Nephron (organoid): ENCODE data around the gene MRPS33.

ENCODE experiments used
- H3K27ac Mint-ChIP-seq, 3 experiments: 2 replicates each; pipeline ENCODE4 v1.8.0; 2020; ENCODE audit warnings: mixed read lengths in 3 of 3, mild to moderate bottlenecking in 2 of 3, moderate library complexity in 1 of 3
- H3K27me3 Mint-ChIP-seq: 2 replicates; pipeline ENCODE4 v1.8.0; 2021; ENCODE audit warnings: low read depth, mild to moderate bottlenecking, moderate library complexity, mixed read lengths
- H3K36me3 Mint-ChIP-seq: 2 replicates; pipeline ENCODE4 v1.8.0; 2020; ENCODE audit warnings: low read depth, mixed read lengths
- H3K4me1 Mint-ChIP-seq: 2 replicates; pipeline ENCODE4 v1.8.0; 2020; ENCODE audit warnings: mixed read lengths
- H3K4me3 Mint-ChIP-seq, 3 experiments: 2 replicates each; pipeline ENCODE4 v1.8.0; 2020; ENCODE audit warnings: mild to moderate bottlenecking in 3 of 3, mixed read lengths in 3 of 3, moderate library complexity in 2 of 3
- H3K9me3 Mint-ChIP-seq: 2 replicates; pipeline ENCODE4 v1.8.0; 2020; ENCODE audit warnings: mixed read lengths
- CTCF ChIP-seq, 3 experiments: fragments of 200-600 bp; sonication (generic); IDR thresholded peaks; one replicate each; pipeline ENCODE4 v1.5.0; 2021; ENCODE audit warnings: antibody characterized with exemption in 3 of 3; ENCODE audit not compliant: unreplicated experiment in 3 of 3

The MRPS33 gene

GRCh38 chr7:141028767-141029166 is 14.0 kb upstream of the MRPS33 start:
- H3K27ac Mint-ChIP-seq, result no peak overlapping the region

GRCh38 chr7:141027043-141027442 is 12.3 kb upstream of the MRPS33 start:
- Mint-ChIP-seq H3K9me3 (peaks cover 37% of the 10 kb centered on the region), H3K27ac (no peak overlapping the region), H3K36me3 (no peaks in the 10 kb centered on the region), H3K27me3 (peaks cover 8% of the 10 kb centered on the region), H3K4me3 (no peak overlapping the region), H3K4me1 (no peaks in the 10 kb centered on the region)
- TF ChIP-seq CTCF (IDR thresholded peaks at IDR 0.05; ENCODE audit: unreplicated experiment in 3 of 3), result no peak

More at GRCh38 chr7:141028767-141029166, 14.0 kb upstream of the MRPS33 start:
- TF ChIP-seq CTCF (IDR thresholded peaks at IDR 0.05; ENCODE audit: unreplicated experiment in 3 of 3), result no peak
- Mint-ChIP-seq H3K27me3 (peaks cover 8% of the 10 kb centered on the region), H3K4me3 (no peak overlapping the region), H3K9me3 (peaks cover 40% of the 10 kb centered on the region), H3K4me1 (no peaks in the 10 kb centered on the region), H3K36me3 (no peaks in the 10 kb centered on the region)

GRCh38 chr7:141024668-141025067 is 9.9 kb upstream of the MRPS33 start:
- no peaks in the 10 kb centered on the region for H3K36me3 Mint-ChIP-seq
- peaks cover 8% of the 10 kb centered on the region for H3K27me3 Mint-ChIP-seq
- no peak for TF ChIP-seq CTCF (IDR thresholded peaks at IDR 0.05; ENCODE audit: unreplicated experiment in 3 of 3)
- no peaks in the 10 kb centered on the region for H3K4me1 Mint-ChIP-seq
- peaks cover 32% of the 10 kb centered on the region for H3K9me3 Mint-ChIP-seq
- H3K4me3 Mint-ChIP-seq, result no peak overlapping the region
- H3K27ac Mint-ChIP-seq, result no peak overlapping the region

GRCh38 chr7:141023295-141023694 is 8.5 kb upstream of the MRPS33 start:
- peaks cover 26% of the 10 kb centered on the region for H3K9me3 Mint-ChIP-seq
- H3K27me3 Mint-ChIP-seq, result peaks cover 8% of the 10 kb centered on the region

GRCh38 chr7:141017555-141017954 is 2.8 kb upstream of the MRPS33 start:
- Mint-ChIP-seq H3K27ac (no peak overlapping the region), H3K4me3 (no peak overlapping the region), H3K36me3 (no peaks in the 10 kb centered on the region), H3K27me3 (peaks cover 10% of the 10 kb centered on the region), H3K4me1 (peaks cover 20% of the 10 kb centered on the region), H3K9me3 (no peaks in the 10 kb centered on the region)
- no peak for TF ChIP-seq CTCF (IDR thresholded peaks at IDR 0.05; ENCODE audit: unreplicated experiment in 3 of 3)

More at GRCh38 chr7:141023295-141023694, 8.5 kb upstream of the MRPS33 start:
- Mint-ChIP-seq H3K4me1 (no peaks in the 10 kb centered on the region), H3K36me3 (no peaks in the 10 kb centered on the region), H3K4me3 (no peak overlapping the region), H3K27ac (no peak overlapping the region)
- TF ChIP-seq CTCF (IDR thresholded peaks at IDR 0.05; ENCODE audit: unreplicated experiment in 3 of 3), result no peak

- no peaks in the 10 kb centered on the region for H3K36me3 Mint-ChIP-seq
- H3K27ac Mint-ChIP-seq, result no peak overlapping the region
- peaks cover 10% of the 10 kb centered on the region for H3K27me3 Mint-ChIP-seq
- no peaks in the 10 kb centered on the region for H3K9me3 Mint-ChIP-seq
- peak overlapping the region in 2 of 3 experiments; percentile 11 to 36 for H3K4me3 Mint-ChIP-seq
- no peak for TF ChIP-seq CTCF (IDR thresholded peaks at IDR 0.05; ENCODE audit: unreplicated experiment in 3 of 3)
- H3K4me1 Mint-ChIP-seq, result peaks cover 21% of the 10 kb centered on the region
Observed at GRCh38 chr7:141016349-141016748, 1.6 kb upstream of the MRPS33 start.
